Neural cell (in vitro differentiated cells): ENCODE data around the gene SPOP.

ENCODE experiments used
- EP300 ChIP-seq: fragments of 450-650 bp; conservative IDR thresholded peaks from 2 replicates; pipeline ENCODE4 v1.6.1; 2014; ENCODE audit warnings: antibody characterized with exemption, mild to moderate bottlenecking, moderate library complexity; ENCODE audit not compliant: poor library complexity, severe bottlenecking
- POLR2AphosphoS5 ChIP-seq: IDR thresholded peaks from 2 replicates; pipeline ENCODE4 v1.6.1; 2012
- RAD21 ChIP-seq: fragments of 450-650 bp; conservative IDR thresholded peaks from 2 replicates; pipeline ENCODE4 v1.6.1; 2014; ENCODE audit warnings: antibody characterized with exemption, mild to moderate bottlenecking, moderate library complexity
- SMC3 ChIP-seq: fragments of 450-650 bp; conservative IDR thresholded peaks from 2 replicates; pipeline ENCODE4 v1.6.1; 2014; ENCODE audit warnings: antibody characterized with exemption, mild to moderate bottlenecking, moderate library complexity; ENCODE audit not compliant: poor library complexity
- TAF1 ChIP-seq: IDR thresholded peaks from 2 replicates; pipeline ENCODE4 v1.6.1; 2012; ENCODE audit warnings: low read depth
- TF ChIP-seq, protein P1 (sequence below): fragments of 450-650 bp; IDR thresholded peaks from 2 replicates; pipeline ENCODE4 v1.5.1; 2014; ENCODE audit warnings: antibody characterized with exemption, mild to moderate bottlenecking, moderate library complexity; ENCODE audit not compliant: poor library complexity, severe bottlenecking
- TF ChIP-seq, protein P2 (sequence below): IDR thresholded peaks from 2 replicates; pipeline ENCODE4 v1.6.1; 2012; ENCODE audit warnings: borderline replicate concordance

- TF ChIP-seq, protein P1, sequence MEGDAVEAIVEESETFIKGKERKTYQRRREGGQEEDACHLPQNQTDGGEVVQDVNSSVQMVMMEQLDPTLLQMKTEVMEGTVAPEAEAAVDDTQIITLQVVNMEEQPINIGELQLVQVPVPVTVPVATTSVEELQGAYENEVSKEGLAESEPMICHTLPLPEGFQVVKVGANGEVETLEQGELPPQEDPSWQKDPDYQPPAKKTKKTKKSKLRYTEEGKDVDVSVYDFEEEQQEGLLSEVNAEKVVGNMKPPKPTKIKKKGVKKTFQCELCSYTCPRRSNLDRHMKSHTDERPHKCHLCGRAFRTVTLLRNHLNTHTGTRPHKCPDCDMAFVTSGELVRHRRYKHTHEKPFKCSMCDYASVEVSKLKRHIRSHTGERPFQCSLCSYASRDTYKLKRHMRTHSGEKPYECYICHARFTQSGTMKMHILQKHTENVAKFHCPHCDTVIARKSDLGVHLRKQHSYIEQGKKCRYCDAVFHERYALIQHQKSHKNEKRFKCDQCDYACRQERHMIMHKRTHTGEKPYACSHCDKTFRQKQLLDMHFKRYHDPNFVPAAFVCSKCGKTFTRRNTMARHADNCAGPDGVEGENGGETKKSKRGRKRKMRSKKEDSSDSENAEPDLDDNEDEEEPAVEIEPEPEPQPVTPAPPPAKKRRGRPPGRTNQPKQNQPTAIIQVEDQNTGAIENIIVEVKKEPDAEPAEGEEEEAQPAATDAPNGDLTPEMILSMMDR, result no peak
- TF ChIP-seq RAD21 (no peak), POLR2AphosphoS5 (no peak), SMC3 (no peak), EP300 (no peak), TAF1 (no peak)
- TF ChIP-seq, protein P2, sequence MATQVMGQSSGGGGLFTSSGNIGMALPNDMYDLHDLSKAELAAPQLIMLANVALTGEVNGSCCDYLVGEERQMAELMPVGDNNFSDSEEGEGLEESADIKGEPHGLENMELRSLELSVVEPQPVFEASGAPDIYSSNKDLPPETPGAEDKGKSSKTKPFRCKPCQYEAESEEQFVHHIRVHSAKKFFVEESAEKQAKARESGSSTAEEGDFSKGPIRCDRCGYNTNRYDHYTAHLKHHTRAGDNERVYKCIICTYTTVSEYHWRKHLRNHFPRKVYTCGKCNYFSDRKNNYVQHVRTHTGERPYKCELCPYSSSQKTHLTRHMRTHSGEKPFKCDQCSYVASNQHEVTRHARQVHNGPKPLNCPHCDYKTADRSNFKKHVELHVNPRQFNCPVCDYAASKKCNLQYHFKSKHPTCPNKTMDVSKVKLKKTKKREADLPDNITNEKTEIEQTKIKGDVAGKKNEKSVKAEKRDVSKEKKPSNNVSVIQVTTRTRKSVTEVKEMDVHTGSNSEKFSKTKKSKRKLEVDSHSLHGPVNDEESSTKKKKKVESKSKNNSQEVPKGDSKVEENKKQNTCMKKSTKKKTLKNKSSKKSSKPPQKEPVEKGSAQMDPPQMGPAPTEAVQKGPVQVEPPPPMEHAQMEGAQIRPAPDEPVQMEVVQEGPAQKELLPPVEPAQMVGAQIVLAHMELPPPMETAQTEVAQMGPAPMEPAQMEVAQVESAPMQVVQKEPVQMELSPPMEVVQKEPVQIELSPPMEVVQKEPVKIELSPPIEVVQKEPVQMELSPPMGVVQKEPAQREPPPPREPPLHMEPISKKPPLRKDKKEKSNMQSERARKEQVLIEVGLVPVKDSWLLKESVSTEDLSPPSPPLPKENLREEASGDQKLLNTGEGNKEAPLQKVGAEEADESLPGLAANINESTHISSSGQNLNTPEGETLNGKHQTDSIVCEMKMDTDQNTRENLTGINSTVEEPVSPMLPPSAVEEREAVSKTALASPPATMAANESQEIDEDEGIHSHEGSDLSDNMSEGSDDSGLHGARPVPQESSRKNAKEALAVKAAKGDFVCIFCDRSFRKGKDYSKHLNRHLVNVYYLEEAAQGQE, result no peak
Measured at GRCh38 chr17:49674507-49674906, 3.4 kb downstream of the SPOP start.
